ENCODE data around the gene RPP38.

RPP38 gene

GRCh38 chr10:15116225-15116624, 19.1 kb downstream of the RPP38 start:
- Histone ChIP-seq H3K27ac (ENCODE audit: low read length) (no peak overlapping the region), H3K9ac (ENCODE audit: low read depth, low read length) (no peak overlapping the region), H3K27me3 (ENCODE audit: insufficient read depth, low read length) (no peaks in the 10 kb centered on the region), H3K9me3 (ENCODE audit: insufficient read depth, low read depth, low read length) (no peaks in the 10 kb centered on the region), H3K4me3 (ENCODE audit: low read length) (no peak overlapping the region), H3K4me1 (ENCODE audit: insufficient read depth, low read length) (no peaks in the 10 kb centered on the region), H3K36me3 (ENCODE audit: insufficient read depth, low read depth, low read length) (peaks cover 26% of the 10 kb centered on the region)

GRCh38 chr10:15118615-15119014, 21.5 kb downstream of the RPP38 start:
- no peaks in the 10 kb centered on the region for H3K27me3 ChIP-seq (ENCODE audit: insufficient read depth, low read length)
- no peak overlapping the region for H3K9ac ChIP-seq (ENCODE audit: low read depth, low read length)
- H3K4me3 ChIP-seq (ENCODE audit: low read length): no peak overlapping the region
- H3K36me3 ChIP-seq (ENCODE audit: insufficient read depth, low read depth, low read length): peaks cover 20% of the 10 kb centered on the region
- H3K9me3 ChIP-seq (ENCODE audit: insufficient read depth, low read depth, low read length): no peaks in the 10 kb centered on the region
- no peaks in the 10 kb centered on the region for H3K4me1 ChIP-seq (ENCODE audit: insufficient read depth, low read length)
- no peak overlapping the region for H3K27ac ChIP-seq (ENCODE audit: low read length)

GRCh38 chr10:15120523-15120922, 23.4 kb downstream of the RPP38 start:
- Histone ChIP-seq H3K4me1 (ENCODE audit: insufficient read depth, low read length) (no peaks in the 10 kb centered on the region), H3K9ac (ENCODE audit: low read depth, low read length) (no peak overlapping the region), H3K36me3 (ENCODE audit: insufficient read depth, low read depth, low read length) (peaks cover 28% of the 10 kb centered on the region), H3K27me3 (ENCODE audit: insufficient read depth, low read length) (no peaks in the 10 kb centered on the region), H3K4me3 (ENCODE audit: low read length) (no peak overlapping the region), H3K27ac (ENCODE audit: low read length) (no peak overlapping the region), H3K9me3 (ENCODE audit: insufficient read depth, low read depth, low read length) (no peaks in the 10 kb centered on the region)

DNA sequence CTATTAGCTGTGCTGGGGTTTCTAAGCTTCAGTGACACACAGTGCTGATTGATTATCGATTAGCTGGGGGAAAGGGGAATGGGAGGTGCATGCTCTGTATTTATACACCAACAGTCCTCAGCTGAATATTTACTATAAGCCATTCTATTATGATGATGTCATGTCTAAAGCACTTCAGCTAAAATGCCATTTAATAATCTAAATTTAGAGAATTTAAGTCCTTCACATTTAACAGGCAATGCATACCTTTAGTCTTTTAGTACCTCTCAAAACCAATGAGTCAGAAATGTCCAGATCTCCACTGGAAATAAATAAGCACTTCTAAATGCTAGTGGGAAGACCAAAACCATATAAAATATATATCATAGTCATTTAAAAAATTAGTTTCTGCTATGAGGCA, 24.6 kb downstream of the RPP38 start:
- no peaks in the 10 kb centered on the region for H3K27me3 ChIP-seq (ENCODE audit: insufficient read depth, low read length)
- H3K9me3 ChIP-seq (ENCODE audit: insufficient read depth, low read depth, low read length): no peaks in the 10 kb centered on the region
- no peak overlapping the region for H3K9ac ChIP-seq (ENCODE audit: low read depth, low read length)
- H3K36me3 ChIP-seq (ENCODE audit: insufficient read depth, low read depth, low read length): peaks cover 32% of the 10 kb centered on the region
- no peak overlapping the region for H3K27ac ChIP-seq (ENCODE audit: low read length)
- no peak overlapping the region for H3K4me3 ChIP-seq (ENCODE audit: low read length)
- H3K4me1 ChIP-seq (ENCODE audit: insufficient read depth, low read length): no peaks in the 10 kb centered on the region

GRCh38 chr10:15122477-15123030, 25.4 kb downstream of the RPP38 start:
- Histone ChIP-seq H3K36me3 (ENCODE audit: insufficient read depth, low read depth, low read length) (peaks cover 32% of the 10 kb centered on the region), H3K27ac (ENCODE audit: low read length) (no peak overlapping the region)

GRCh38 chr10:15123749-15124184, 26.6 kb downstream of the RPP38 start:
- H3K36me3 ChIP-seq (ENCODE audit: insufficient read depth, low read depth, low read length): peaks cover 33% of the 10 kb centered on the region
- H3K9me3 ChIP-seq (ENCODE audit: insufficient read depth, low read depth, low read length): no peaks in the 10 kb centered on the region
- no peak overlapping the region for H3K4me3 ChIP-seq (ENCODE audit: low read length)
- H3K27me3 ChIP-seq (ENCODE audit: insufficient read depth, low read length): no peaks in the 10 kb centered on the region
- H3K27ac ChIP-seq (ENCODE audit: low read length): no peak overlapping the region
- H3K4me1 ChIP-seq (ENCODE audit: insufficient read depth, low read length): no peaks in the 10 kb centered on the region
- H3K9ac ChIP-seq (ENCODE audit: low read depth, low read length): no peak overlapping the region

More at GRCh38 chr10:15122477-15123030, 25.4 kb downstream of the RPP38 start:
- Histone ChIP-seq H3K9me3 (ENCODE audit: insufficient read depth, low read depth, low read length) (no peaks in the 10 kb centered on the region), H3K9ac (ENCODE audit: low read depth, low read length) (no peak overlapping the region), H3K4me3 (ENCODE audit: low read length) (no peak overlapping the region), H3K4me1 (ENCODE audit: insufficient read depth, low read length) (no peaks in the 10 kb centered on the region), H3K27me3 (ENCODE audit: insufficient read depth, low read length) (no peaks in the 10 kb centered on the region)

- Histone ChIP-seq H3K4me1 (ENCODE audit: insufficient read depth, low read length) (no peaks in the 10 kb centered on the region), H3K9me3 (ENCODE audit: insufficient read depth, low read depth, low read length) (no peaks in the 10 kb centered on the region), H3K27ac (ENCODE audit: low read length) (no peak overlapping the region), H3K4me3 (ENCODE audit: low read length) (no peak overlapping the region), H3K27me3 (ENCODE audit: insufficient read depth, low read length) (no peaks in the 10 kb centered on the region), H3K36me3 (ENCODE audit: insufficient read depth, low read depth, low read length) (peaks cover 30% of the 10 kb centered on the region), H3K9ac (ENCODE audit: low read depth, low read length) (no peak overlapping the region)
Measured at GRCh38 chr10:15124190-15124589, 27.0 kb downstream of the RPP38 start.

DNA sequence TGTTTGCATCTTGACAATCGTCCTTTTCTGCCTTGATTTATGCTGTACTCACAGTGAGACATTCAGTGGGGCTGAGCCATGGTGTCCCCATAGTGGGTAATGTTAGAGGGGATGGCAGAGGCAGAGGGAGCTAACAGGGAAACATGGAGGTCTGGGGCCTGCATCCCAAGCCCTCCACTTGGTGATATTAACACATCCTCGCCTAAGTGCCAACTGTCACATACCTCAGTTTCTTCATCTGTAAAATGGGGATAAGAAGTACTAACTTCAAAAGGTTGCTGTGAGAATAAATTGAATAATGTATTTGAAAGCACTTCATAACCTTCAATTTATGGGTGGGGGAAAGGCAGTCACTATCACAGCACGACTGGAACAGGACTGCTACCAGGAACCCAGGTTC, 27.8 kb downstream of the RPP38 start:
- Histone ChIP-seq H3K27ac (ENCODE audit: low read length) (no peak overlapping the region), H3K4me3 (ENCODE audit: low read length) (no peak overlapping the region), H3K9ac (ENCODE audit: low read depth, low read length) (no peak overlapping the region), H3K4me1 (ENCODE audit: insufficient read depth, low read length) (no peaks in the 10 kb centered on the region), H3K27me3 (ENCODE audit: insufficient read depth, low read length) (no peaks in the 10 kb centered on the region), H3K36me3 (ENCODE audit: insufficient read depth, low read depth, low read length) (peaks cover 30% of the 10 kb centered on the region), H3K9me3 (ENCODE audit: insufficient read depth, low read depth, low read length) (no peaks in the 10 kb centered on the region)

- Histone ChIP-seq H3K36me3 (ENCODE audit: insufficient read depth, low read depth, low read length) (peaks cover 59% of the 10 kb centered on the region), H3K9ac (ENCODE audit: low read depth, low read length) (no peak overlapping the region), H3K4me3 (ENCODE audit: low read length) (no peak overlapping the region), H3K9me3 (ENCODE audit: insufficient read depth, low read depth, low read length) (no peaks in the 10 kb centered on the region), H3K4me1 (ENCODE audit: insufficient read depth, low read length) (no peaks in the 10 kb centered on the region), H3K27ac (ENCODE audit: low read length) (no peak overlapping the region), H3K27me3 (ENCODE audit: insufficient read depth, low read length) (no peaks in the 10 kb centered on the region)
Measured at GRCh38 chr10:15131330-15131729, 34.2 kb downstream of the RPP38 start.

- no peaks in the 10 kb centered on the region for H3K9me3 ChIP-seq (ENCODE audit: insufficient read depth, low read depth, low read length)
- no peak overlapping the region for H3K27ac ChIP-seq (ENCODE audit: low read length)
- H3K9ac ChIP-seq (ENCODE audit: low read depth, low read length): no peak overlapping the region
- H3K4me3 ChIP-seq (ENCODE audit: low read length): no peak overlapping the region
- H3K27me3 ChIP-seq (ENCODE audit: insufficient read depth, low read length): no peaks in the 10 kb centered on the region
- H3K4me1 ChIP-seq (ENCODE audit: insufficient read depth, low read length): no peaks in the 10 kb centered on the region
- H3K36me3 ChIP-seq (ENCODE audit: insufficient read depth, low read depth, low read length): peaks cover 31% of the 10 kb centered on the region
Measured at GRCh38 chr10:15136129-15137035, 39.2 kb downstream of the RPP38 start.

- no peaks in the 10 kb centered on the region for H3K27me3 ChIP-seq (ENCODE audit: insufficient read depth, low read length)
- no peak overlapping the region for H3K27ac ChIP-seq (ENCODE audit: low read length)
Measured at GRCh38 chr10:15137036-15137359, 39.8 kb downstream of the RPP38 start.

DNA sequence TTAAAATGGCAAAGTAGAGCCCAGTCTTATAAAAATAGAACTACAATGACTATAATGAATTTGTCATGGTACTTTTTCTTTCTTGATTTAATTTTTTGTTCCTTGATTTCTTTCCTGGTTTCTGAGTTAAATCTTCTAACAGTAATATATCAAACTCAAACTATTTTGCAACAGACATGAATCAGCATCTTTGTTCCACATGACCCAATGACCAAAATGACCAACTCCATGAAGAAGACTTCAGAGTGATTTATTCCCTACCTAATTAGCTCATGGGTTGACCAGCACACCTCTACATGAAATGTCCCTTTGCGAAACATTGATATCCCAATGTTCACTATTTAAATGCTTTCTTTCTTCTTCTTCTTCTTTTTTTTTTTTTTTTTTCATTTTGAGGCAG, 40.5 kb downstream of the RPP38 start:
- Histone ChIP-seq H3K36me3 (ENCODE audit: insufficient read depth, low read depth, low read length) (peaks cover 26% of the 10 kb centered on the region), H3K9me3 (ENCODE audit: insufficient read depth, low read depth, low read length) (no peaks in the 10 kb centered on the region), H3K27ac (ENCODE audit: low read length) (no peak overlapping the region), H3K4me1 (ENCODE audit: insufficient read depth, low read length) (no peaks in the 10 kb centered on the region), H3K9ac (ENCODE audit: low read depth, low read length) (no peak overlapping the region), H3K4me3 (ENCODE audit: low read length) (no peak overlapping the region), H3K27me3 (ENCODE audit: insufficient read depth, low read length) (no peaks in the 10 kb centered on the region)

More at GRCh38 chr10:15137036-15137359, 39.8 kb downstream of the RPP38 start:
- H3K36me3 ChIP-seq (ENCODE audit: insufficient read depth, low read depth, low read length): peaks cover 29% of the 10 kb centered on the region
- no peaks in the 10 kb centered on the region for H3K4me1 ChIP-seq (ENCODE audit: insufficient read depth, low read length)
- no peak overlapping the region for H3K4me3 ChIP-seq (ENCODE audit: low read length)
- H3K9ac ChIP-seq (ENCODE audit: low read depth, low read length): no peak overlapping the region
- no peaks in the 10 kb centered on the region for H3K9me3 ChIP-seq (ENCODE audit: insufficient read depth, low read depth, low read length)
